ENCODE measurements around the gene STAT3.

The STAT3 gene

GRCh38 chr17:42405963-42406495 lies 17.8 kb upstream of the STAT3 start:
- TF ChIP-seq, protein P1, sequence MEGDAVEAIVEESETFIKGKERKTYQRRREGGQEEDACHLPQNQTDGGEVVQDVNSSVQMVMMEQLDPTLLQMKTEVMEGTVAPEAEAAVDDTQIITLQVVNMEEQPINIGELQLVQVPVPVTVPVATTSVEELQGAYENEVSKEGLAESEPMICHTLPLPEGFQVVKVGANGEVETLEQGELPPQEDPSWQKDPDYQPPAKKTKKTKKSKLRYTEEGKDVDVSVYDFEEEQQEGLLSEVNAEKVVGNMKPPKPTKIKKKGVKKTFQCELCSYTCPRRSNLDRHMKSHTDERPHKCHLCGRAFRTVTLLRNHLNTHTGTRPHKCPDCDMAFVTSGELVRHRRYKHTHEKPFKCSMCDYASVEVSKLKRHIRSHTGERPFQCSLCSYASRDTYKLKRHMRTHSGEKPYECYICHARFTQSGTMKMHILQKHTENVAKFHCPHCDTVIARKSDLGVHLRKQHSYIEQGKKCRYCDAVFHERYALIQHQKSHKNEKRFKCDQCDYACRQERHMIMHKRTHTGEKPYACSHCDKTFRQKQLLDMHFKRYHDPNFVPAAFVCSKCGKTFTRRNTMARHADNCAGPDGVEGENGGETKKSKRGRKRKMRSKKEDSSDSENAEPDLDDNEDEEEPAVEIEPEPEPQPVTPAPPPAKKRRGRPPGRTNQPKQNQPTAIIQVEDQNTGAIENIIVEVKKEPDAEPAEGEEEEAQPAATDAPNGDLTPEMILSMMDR (IDR thresholded peaks at IDR 0.05): peak; percentile 97

DNA sequence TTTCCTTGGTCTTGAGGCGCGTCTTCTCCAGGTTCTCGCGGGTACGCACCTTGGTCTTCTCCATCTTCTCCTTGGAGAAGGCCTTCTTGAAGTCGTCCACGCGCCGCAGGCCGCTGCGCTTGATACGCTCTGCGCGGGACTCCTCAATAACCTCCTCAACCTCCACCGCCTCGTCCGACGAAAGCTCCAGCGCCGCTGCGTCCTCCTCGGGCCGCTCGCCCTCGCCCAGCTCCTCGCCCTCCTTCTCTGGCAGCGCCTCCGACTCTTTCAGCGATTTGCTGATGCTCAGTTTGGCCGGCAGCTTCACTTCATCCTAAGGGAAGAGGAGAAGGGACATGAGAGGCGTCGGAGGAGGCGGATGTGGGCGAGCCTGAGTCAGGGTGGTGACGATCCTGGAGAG lies 16.8 kb upstream of the STAT3 start:
- TF ChIP-seq, protein P1 (IDR thresholded peaks at IDR 0.05): no peak

GRCh38 chr17:42404326-42405055 lies 16.2 kb upstream of the STAT3 start:
- TF ChIP-seq, protein P1 (IDR thresholded peaks at IDR 0.05): no peak

DNA sequence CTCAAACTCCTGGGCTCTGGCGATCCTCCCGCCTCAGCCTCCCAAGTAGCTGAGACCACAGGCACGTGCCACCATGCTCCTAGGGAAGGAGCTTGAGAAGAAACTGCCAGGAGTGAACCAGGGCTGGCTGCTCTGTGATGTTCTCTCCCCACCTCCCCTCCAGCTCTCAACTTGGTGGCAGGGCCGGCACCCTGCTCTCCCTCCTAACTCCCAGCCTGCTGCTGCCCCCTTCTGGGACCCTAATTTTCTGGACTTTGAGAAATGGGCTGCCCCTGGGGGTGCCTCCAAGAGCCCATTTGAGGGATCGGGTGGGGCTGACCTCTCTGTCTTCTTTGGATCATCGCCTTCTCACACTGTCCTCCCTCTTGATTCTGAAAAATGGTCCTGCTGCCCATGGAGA lies 14.9 kb upstream of the STAT3 start:
- TF ChIP-seq, protein P1 (IDR thresholded peaks at IDR 0.05): peak; percentile 16; the same call in 1 of the 2 replicates

DNA sequence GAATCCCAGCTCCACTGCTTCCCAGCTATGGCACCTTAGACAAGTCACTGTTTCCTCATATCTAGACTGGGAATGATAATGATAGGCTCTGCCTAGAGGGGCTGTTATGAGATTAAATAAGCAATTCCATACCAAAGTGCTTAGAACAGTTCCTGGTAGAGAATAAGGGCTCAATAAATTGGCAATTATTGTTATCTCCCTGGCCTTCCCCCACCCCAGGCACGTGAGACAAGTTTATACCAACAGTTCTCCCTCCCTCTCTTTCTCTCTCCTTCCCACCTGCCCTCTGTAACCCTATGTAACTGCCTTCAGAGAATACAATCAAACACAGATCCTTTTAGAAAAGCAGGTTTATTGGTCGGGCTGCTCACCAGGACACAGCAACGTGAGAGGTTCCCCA lies 13.9 kb upstream of the STAT3 start:
- TF ChIP-seq, protein P1 (IDR thresholded peaks at IDR 0.05): no peak

DNA sequence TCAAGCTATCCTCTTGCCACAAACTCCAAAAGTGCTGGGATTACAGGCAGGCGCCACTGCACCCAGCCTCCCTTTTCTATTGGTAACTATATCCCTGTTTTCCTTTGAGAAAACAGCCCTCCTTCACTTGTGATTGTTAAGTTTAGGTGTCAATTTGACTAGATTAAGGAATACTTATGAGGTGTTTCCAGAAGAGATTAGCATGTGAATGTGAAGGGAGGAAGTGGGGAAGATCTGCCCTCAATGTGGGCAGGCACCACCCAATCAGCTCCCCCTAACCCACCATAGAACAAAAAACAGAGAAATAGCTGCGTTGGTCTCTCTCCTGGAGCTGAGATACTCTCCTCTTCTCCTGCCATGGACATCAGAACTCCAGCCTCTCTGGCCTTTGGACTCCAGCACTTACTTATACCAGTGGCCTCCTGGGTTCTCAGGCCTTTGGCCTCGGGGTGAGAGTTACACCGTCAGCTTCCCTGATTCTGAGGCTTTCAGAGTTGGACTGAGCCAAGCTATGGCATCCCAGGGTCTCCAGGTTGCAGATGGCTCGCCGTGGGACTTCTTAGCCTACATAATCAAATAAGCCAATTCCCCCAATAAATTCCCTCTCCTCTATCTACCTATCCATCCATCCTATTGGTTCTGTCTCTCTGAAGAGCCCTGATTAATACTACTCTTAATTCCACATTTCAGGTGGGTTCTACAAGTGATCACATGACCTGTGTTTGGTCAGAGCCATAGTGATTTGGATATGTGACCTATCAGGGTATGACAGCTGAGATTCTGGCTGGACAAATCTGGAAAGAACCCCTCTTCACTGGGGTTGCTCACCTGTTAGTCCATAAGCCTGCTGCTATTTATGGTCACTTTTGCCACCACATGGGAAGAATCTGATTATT lies 12.0 kb upstream of the STAT3 start:
- TF ChIP-seq, protein P1 (IDR thresholded peaks at IDR 0.05): no peak

- TF ChIP-seq, protein P1 (IDR thresholded peaks at IDR 0.05): no peak
Observed at GRCh38 chr17:42399121-42399520, 10.9 kb upstream of the STAT3 start.
